HG03064 (cell line): Measurements from ENCODE around the gene CNGB1.
"Not testable (repeated sequence)": the region's sequence is repeated elsewhere in the genome, so short reads cannot be mapped to it uniquely, and the experiment has no call there.

Source experiments
- ATAC-seq: cut with Tn5 transposase; IDR thresholded peaks from one replicate; pipeline ENCODE4 v1.9.1; 2021; ENCODE audit warnings: low read depth; ENCODE audit not compliant: unreplicated experiment

The CNGB1 gene

GRCh38 chr16:57970970-57971369, at the start of gene CNGB1:
Gene CNGB1, minus strand, starts transcription at chr16:57971128. Its CDS starts 3,842 bp downstream, at chr16:57967286.
- no peak for ATAC-seq

GRCh38 chr16:58019866-58020538, 49.1 kb upstream of the CNGB1 start:
- ATAC-seq: no peak

GRCh38 chr16:58018803-58019202, 47.9 kb upstream of the CNGB1 start:
- no peak for ATAC-seq

- no peak for ATAC-seq
These were observed 46.0 kb upstream of the CNGB1 start for GRCh38 chr16:58016840-58017446.

- no peak for ATAC-seq
These were observed 42.5 kb upstream of the CNGB1 start for GRCh38 chr16:58013201-58013956.

- ATAC-seq: no peak
These were observed 41.6 kb upstream of the CNGB1 start for GRCh38 chr16:58012481-58012880.

GRCh38 chr16:58011652-58012051, 40.7 kb upstream of the CNGB1 start:
- ATAC-seq: no peak

GRCh38 chr16:58010886-58011285, 40.0 kb upstream of the CNGB1 start:
- ATAC-seq: no peak

GRCh38 chr16:58009856-58010416, 39.0 kb upstream of the CNGB1 start:
- ATAC-seq: no peak

GRCh38 chr16:58004736-58005135, 33.8 kb upstream of the CNGB1 start:
- ATAC-seq: not testable (repeated sequence)

- no peak for ATAC-seq
These were observed 32.0 kb upstream of the CNGB1 start for GRCh38 chr16:58002936-58003335.

GRCh38 chr16:58002416-58002800, 31.5 kb upstream of the CNGB1 start:
- no peak for ATAC-seq

GRCh38 chr16:58001781-58002415, 31.0 kb upstream of the CNGB1 start:
- no peak for ATAC-seq

GRCh38 chr16:58000706-58001676, 30.1 kb upstream of the CNGB1 start, which contains the start of gene USB1:
Gene USB1, plus strand, starts transcription at chr16:58001407. Its CDS starts 77 bp downstream, at chr16:58001484.
- ATAC-seq: peak; percentile 80

- peak; percentile 21 for ATAC-seq
These were observed 29.2 kb upstream of the CNGB1 start, which contains the start of gene ZNF319 for GRCh38 chr16:57999971-58000705. Gene ZNF319, minus strand, starts transcription at chr16:58000672. Its CDS starts 2,407 bp downstream, at chr16:57998265.

GRCh38 chr16:57999366-57999970, 28.5 kb upstream of the CNGB1 start:
- ATAC-seq: no peak

- no peak for ATAC-seq
These were observed 28.1 kb upstream of the CNGB1 start for GRCh38 chr16:57998992-57999365.

GRCh38 chr16:57998486-57998885, 27.6 kb upstream of the CNGB1 start:
- ATAC-seq: no peak
